ENCODE measurements around the gene TRIM26.
"Not testable (repeated sequence)": the region's sequence is repeated elsewhere in the genome, so short reads cannot be mapped to it uniquely, and the experiment has no call there.

Gene TRIM26

GRCh38 chr6:30169658-30170614 lies 43.3 kb downstream of the TRIM26 start:
- DNase-seq (ENCODE audit: low spot score): peak; percentile 57

GRCh38 chr6:30168741-30169140 lies 44.5 kb downstream of the TRIM26 start:
- DNase-seq (ENCODE audit: low spot score): no peak

GRCh38 chr6:30167101-30167500 lies 46.1 kb downstream of the TRIM26 start:
- no peak for DNase-seq (ENCODE audit: low spot score)

GRCh38 chr6:30165238-30165637 lies 48.0 kb downstream of the TRIM26 start:
- DNase-seq (ENCODE audit: low spot score): not testable (repeated sequence)

GRCh38 chr6:30164714-30165113 lies 48.5 kb downstream of the TRIM26 start:
- no peak for DNase-seq (ENCODE audit: low spot score)

GRCh38 chr6:30163918-30164654 lies 49.1 kb downstream of the TRIM26 start:
- DNase-seq (ENCODE audit: low spot score): no peak

- peak; percentile 97 for DNase-seq (ENCODE audit: low spot score)
Observed at GRCh38 chr6:30163090-30163917, 49.9 kb downstream of the TRIM26 start, which contains the start of gene TRIM15. TRIM15 (plus strand) TSS chr6:30163546; CDS start chr6:30163685, 139 bp downstream.

GRCh38 chr6:30162265-30163089 lies 50.7 kb downstream of the TRIM26 start:
- DNase-seq (ENCODE audit: low spot score): peak; percentile 18

GRCh38 chr6:30160785-30161531 lies 52.2 kb downstream of the TRIM26 start, which contains the start of gene TRIM10:
TRIM10 (minus strand) TSS chr6:30161211; CDS start chr6:30160858, 353 bp downstream.
- DNase-seq (ENCODE audit: low spot score): no peak

- DNase-seq (ENCODE audit: low spot score): no peak
Observed at GRCh38 chr6:30160008-30160784, 53.0 kb downstream of the TRIM26 start.

GRCh38 chr6:30158475-30159040 lies 54.6 kb downstream of the TRIM26 start:
- DNase-seq (ENCODE audit: low spot score): no peak

GRCh38 chr6:30157999-30158398 lies 55.2 kb downstream of the TRIM26 start:
- DNase-seq (ENCODE audit: low spot score): no peak

- DNase-seq (ENCODE audit: low spot score): no peak
Observed at GRCh38 chr6:30157581-30157980, 55.6 kb downstream of the TRIM26 start.

GRCh38 chr6:30156774-30157173 lies 56.4 kb downstream of the TRIM26 start:
- DNase-seq (ENCODE audit: low spot score): no peak

GRCh38 chr6:30156262-30156599 lies 57.0 kb downstream of the TRIM26 start:
- DNase-seq (ENCODE audit: low spot score): peak; percentile 90

GRCh38 chr6:30155520-30156261 lies 57.5 kb downstream of the TRIM26 start:
- no peak for DNase-seq (ENCODE audit: low spot score)

GRCh38 chr6:30154709-30155519 lies 58.3 kb downstream of the TRIM26 start:
- peak; percentile 72 for DNase-seq (ENCODE audit: low spot score)

- DNase-seq (ENCODE audit: low spot score): no peak
Observed at GRCh38 chr6:30154061-30154460, 59.1 kb downstream of the TRIM26 start.
